Right forelimb (tissue), 1 donor: ENCODE results near the gene SKIL.
A peak's percentile ranks its signal among the peaks of the same experiment; 100 is the strongest.

Experiments used
- DNase-seq: peaks from one replicate; pipeline ENCODE4 v3.0.0-alpha.2; 2018

SKIL gene

GRCh38 chr3:170350515-170351413 is 6.8 kb upstream of the SKIL start:
- DNase-seq: no peak

- no peak for DNase-seq
Measured at GRCh38 chr3:170352936-170353335, 4.6 kb upstream of the SKIL start.

- DNase-seq: no peak
Measured at GRCh38 chr3:170353485-170353884, 4.0 kb upstream of the SKIL start.

GRCh38 chr3:170354760-170355159 is 2.8 kb upstream of the SKIL start:
- no peak for DNase-seq

- DNase-seq: peak; percentile 75
Measured at GRCh38 chr3:170355738-170356595, 1.5 kb upstream of the SKIL start.

GRCh38 chr3:170356596-170357175 is 829 bp upstream of the SKIL start:
- peak; percentile 93 for DNase-seq

GRCh38 chr3:170358042-170359010 is 811 bp downstream of the SKIL start:
- DNase-seq: peak; percentile 89

GRCh38 chr3:170359178-170359704 is 1.7 kb downstream of the SKIL start:
- DNase-seq: no peak

- no peak for DNase-seq
Measured at GRCh38 chr3:170360466-170360865, 3.0 kb downstream of the SKIL start.

GRCh38 chr3:170360916-170361315 is 3.4 kb downstream of the SKIL start:
- DNase-seq: no peak

- no peak for DNase-seq
Measured at GRCh38 chr3:170361711-170362110, 4.2 kb downstream of the SKIL start.

GRCh38 chr3:170363471-170363994 is 6.0 kb downstream of the SKIL start:
- no peak for DNase-seq

GRCh38 chr3:170364965-170365364 is 7.5 kb downstream of the SKIL start:
- no peak for DNase-seq

- DNase-seq: no peak
Measured at GRCh38 chr3:170367797-170368196, 10.3 kb downstream of the SKIL start.

- no peak for DNase-seq
Measured at GRCh38 chr3:170368921-170369320, 11.4 kb downstream of the SKIL start.

- DNase-seq: no peak
Measured at GRCh38 chr3:170372190-170372879, 14.8 kb downstream of the SKIL start.

GRCh38 chr3:170383567-170383966 is 26.1 kb downstream of the SKIL start:
- no peak for DNase-seq

GRCh38 chr3:170386468-170386867 is 29.0 kb downstream of the SKIL start:
- DNase-seq: no peak

- DNase-seq: no peak
Measured at GRCh38 chr3:170387950-170388349, 30.4 kb downstream of the SKIL start.

- DNase-seq: no peak
Measured at GRCh38 chr3:170391108-170391507, 33.6 kb downstream of the SKIL start.

- DNase-seq: no peak
Measured at GRCh38 chr3:170397685-170398084, 40.2 kb downstream of the SKIL start.
